H1 (cell line): ENCODE data around the gene C22orf31. TPM values are rescaled to one million over a fixed set of nuclear protein-coding genes. Genes with fewer than 3 reads are reported as not detected.

Experiments
- ATF2 ChIP-seq: IDR thresholded peaks from 2 replicates; pipeline ENCODE4 v1.6.1; 2012; ENCODE audit warnings: low read length, inconsistent platforms
- EGR1 ChIP-seq: IDR thresholded peaks from 2 replicates; pipeline ENCODE4 v1.6.1; 2011; ENCODE audit warnings: low read depth, low read length, borderline replicate concordance
- FOSL1 ChIP-seq: IDR thresholded peaks from 2 replicates; pipeline ENCODE4 v1.6.1; 2011; ENCODE audit warnings: mild to moderate bottlenecking, low read depth, low read length, moderate library complexity; ENCODE audit not compliant: insufficient read depth
- GABPA ChIP-seq: IDR thresholded peaks from 2 replicates; pipeline ENCODE4 v1.6.1; 2011; ENCODE audit warnings: mild to moderate bottlenecking, low read length, moderate library complexity, borderline replicate concordance; ENCODE audit not compliant: insufficient read depth
- JUN ChIP-seq: IDR thresholded peaks from 2 replicates; pipeline ENCODE4 v1.6.1; 2011; ENCODE audit warnings: low read depth, mild to moderate bottlenecking, improper control_type of control experiment, low read length
- KDM1A ChIP-seq: fragments of 200-600, 300-600 bp; sonication (generic); IDR thresholded peaks from 2 replicates; pipeline ENCODE4 v1.7.1; 2016; ENCODE audit warnings: mild to moderate bottlenecking, low read length, borderline replicate concordance
- MAFK ChIP-seq: IDR thresholded peaks from 2 replicates; pipeline ENCODE4 v1.6.1; 2012; ENCODE audit warnings: low read depth, mild to moderate bottlenecking, improper control_type of control experiment, low read length
- RFX5 ChIP-seq: IDR thresholded peaks from 2 replicates; pipeline ENCODE4 v1.6.1; 2011; ENCODE audit warnings: low read depth, low read length, improper control_type of control experiment, borderline replicate concordance
- SAP30 ChIP-seq: fragments of 300-600 bp; sonication (generic); IDR thresholded peaks from 2 replicates; pipeline ENCODE4 v1.7.1; 2012; ENCODE audit warnings: low read length, moderate library complexity, mild to moderate bottlenecking, inconsistent platforms; ENCODE audit not compliant: insufficient read depth, insufficient replicate concordance
- TBP ChIP-seq: IDR thresholded peaks from 2 replicates; pipeline ENCODE4 v1.6.1; 2011; ENCODE audit warnings: low read depth, low read length, improper control_type of control experiment
- polyA plus RNA-seq, 7 experiments: library from polyadenylated mRNA; depleted of rRNA in 3 of 7; stranded (reverse) in 5 of 7; unstranded in 2 of 7; fragments of >200 nt in 5 of 7; fragments of 200-250 nt in 2 of 7; gene quantifications; 1 replicate in 5 of 7; 2 replicates in 1 of 7; 4 replicates in 1 of 7; pipeline versions ENCODE4 v1.2.1 to v1.2.3, GENCODE V29; 2011 to 2013; ENCODE audit warnings: missing spikeins in 2 of 7, mixed read lengths in 2 of 7
- total RNA-seq: library from RNA; stranded (reverse); fragmentation: NEBNext Ultra II Directional; extraction: Animal tissue kit (Norgen Biotek cat#: 25700); gene quantifications from 2 replicates; pipeline ENCODE4 v1.2.1, GENCODE V29; 2021

Gene C22orf31
- total and polyA plus RNA-seq, 2 of the 8 experiments (the other 6 are each of a cell fraction or from before 2014, with no cell fraction given): not detected

DNA sequence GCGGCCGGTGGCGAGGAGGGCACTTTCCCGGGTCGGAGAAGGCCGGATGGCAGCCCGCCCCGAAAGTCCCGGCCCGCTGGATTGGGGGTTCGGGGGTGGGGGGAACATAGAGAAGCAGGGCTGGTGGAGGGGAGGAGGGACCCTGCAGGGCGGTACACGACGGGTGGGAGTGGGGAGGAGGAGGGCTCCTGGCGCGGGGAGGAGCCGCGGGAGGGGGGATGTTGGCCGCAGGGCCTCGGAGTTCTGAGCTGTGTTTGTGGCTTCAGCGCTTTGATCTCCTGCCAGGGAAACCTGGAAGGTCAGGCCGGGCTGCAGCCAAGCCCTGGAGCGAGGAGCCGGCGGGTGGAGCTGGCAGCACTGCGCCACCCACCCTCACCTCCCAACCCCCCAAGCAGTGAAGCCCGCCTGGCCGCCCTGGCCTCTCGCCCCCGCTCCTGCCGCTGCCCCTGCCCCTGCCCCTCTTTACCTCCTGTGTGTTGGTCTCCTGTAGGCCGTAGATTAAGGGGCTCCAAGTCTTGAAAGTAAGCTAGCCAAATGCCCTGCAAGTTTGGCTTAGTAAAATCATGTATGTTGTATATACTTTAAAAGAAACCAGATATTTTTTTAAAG is 30.9 kb downstream of the C22orf31 start (continued):
- no peak for TF ChIP-seq ATF2
- peak; percentile 36; the same call in 1 of the 2 replicates for TF ChIP-seq EGR1
- TF ChIP-seq JUN: no peak
- no peak for TF ChIP-seq FOSL1
- TF ChIP-seq TBP: no peak
- TF ChIP-seq RFX5: no peak
- no peak; the same call in 1 of the 2 replicates for TF ChIP-seq GABPA
- TF ChIP-seq KDM1A: no peak
- TF ChIP-seq MAFK: no peak
- TF ChIP-seq SAP30: no peak
